H1 (cell line): ENCODE measurements around the gene DDT. TPM values are rescaled to one million over a fixed set of nuclear protein-coding genes. Genes with fewer than 3 reads are reported as not detected.

ENCODE experiments used
- CTCF ChIA-PET: fragments of 300-600 bp; sonication (Branson Sonifier 250); formaldehyde crosslinking; loops from one replicate; lab custom pipeline; 2021; ENCODE audit not compliant: partially characterized antibody; lab: Charles Lee
- POLR2A ChIA-PET: fragments of 300-600 bp; sonication (Branson Sonifier 250); formaldehyde crosslinking; loops from one replicate; lab custom pipeline; 2021; ENCODE audit warnings: inconsistent platforms; ENCODE audit not compliant: partially characterized antibody; lab: Charles Lee
- DNase-seq, 2 experiments: peaks; one replicate each; pipeline versions ENCODE4 v3.0.0 to v3.0.0-alpha.2; 2010 to 2022; ENCODE audit warnings: low spot score in 2 of 2, low read depth in 1 of 2, mixed read lengths in 1 of 2
- FAIRE-seq: peaks from 2 replicates; lab custom pipeline; 2011; peaks lifted over from hg19 to GRCh38; lab: Jason Lieb, UNC
- H2AFZ ChIP-seq: 2 replicates; pipeline ENCODE4 v1.8.1; 2012; ENCODE audit warnings: low read length, inconsistent platforms
- H2AK5ac ChIP-seq: 2 replicates; pipeline ENCODE4 v1.6.1; 2013; ENCODE audit warnings: low read depth, low read length
- H2BK120ac ChIP-seq: replicated peaks from 2 replicates; pipeline ENCODE3; 2013; ENCODE audit warnings: low read depth, low read length, inconsistent platforms
- H2BK12ac ChIP-seq: 2 replicates; pipeline ENCODE4 v1.6.1; 2013; ENCODE audit warnings: low read depth, low read length
- H2BK15ac ChIP-seq: 2 replicates; pipeline ENCODE4 v1.6.1; 2013; ENCODE audit warnings: low read length
- H2BK20ac ChIP-seq: 2 replicates; pipeline ENCODE4 v1.6.1; 2013; ENCODE audit warnings: low read length
- H2BK5ac ChIP-seq: 2 replicates; pipeline ENCODE4 v1.6.1; 2013; ENCODE audit warnings: low read depth, low read length
- H3K14ac ChIP-seq: 2 replicates; pipeline ENCODE4 v1.6.1; 2013; ENCODE audit warnings: inconsistent platforms; ENCODE audit not compliant: insufficient read length
- H3K18ac ChIP-seq: 2 replicates; pipeline ENCODE4 v1.6.1; 2013; ENCODE audit warnings: low read length; ENCODE audit errors: extremely low read depth
- H3K23ac ChIP-seq: 2 replicates; pipeline ENCODE4 v1.6.1; 2013; ENCODE audit warnings: inconsistent platforms; ENCODE audit not compliant: insufficient read length
- H3K23me2 ChIP-seq: 2 replicates; pipeline ENCODE4 v1.6.1; 2013; ENCODE audit warnings: low read depth, low read length
- H3K27ac ChIP-seq: 2 replicates; pipeline ENCODE4 v1.6.1; 2011; ENCODE audit warnings: low read depth, low read length, inconsistent platforms
- H3K27me3 ChIP-seq, 4 experiments: replicated peaks in 1 of 4; 1 replicate in 1 of 4; 2 replicates in 3 of 4; pipeline versions ENCODE4 v1.6.1 to v1.8.1; 2011 to 2013; ENCODE audit warnings: low read length in 3 of 4, mild to moderate bottlenecking in 3 of 4, inconsistent platforms in 2 of 4, mixed read lengths in 2 of 4, moderate library complexity in 1 of 4; ENCODE audit not compliant: control insufficient read depth in 3 of 4, insufficient read depth in 3 of 4; ENCODE audit errors: extremely low read depth in 1 of 4
- H3K36me3 ChIP-seq, 4 experiments: 2 replicates each; pipeline versions ENCODE4 v1.6.1 to v1.8.1; 2011 to 2013; ENCODE audit warnings: mild to moderate bottlenecking in 4 of 4, low read length in 3 of 4, moderate library complexity in 2 of 4, control low read depth in 1 of 4, inconsistent platforms in 1 of 4; ENCODE audit not compliant: insufficient read depth in 4 of 4, control insufficient read depth in 2 of 4
- H3K4ac ChIP-seq: replicated peaks from 2 replicates; pipeline ENCODE3; 2013; ENCODE audit warnings: low read length, low read depth, mixed read lengths, inconsistent platforms; ENCODE audit not compliant: insufficient read length
- H3K4me1 ChIP-seq, 4 experiments: replicated peaks in 1 of 4; 1 replicate in 1 of 4; 2 replicates in 3 of 4; pipeline versions ENCODE4 v1.6.1 to v1.8.1; 2011 to 2013; ENCODE audit warnings: low read length in 3 of 4, inconsistent platforms in 2 of 4, mixed read lengths in 1 of 4; ENCODE audit not compliant: insufficient read depth in 4 of 4, control insufficient read depth in 3 of 4
- H3K4me2 ChIP-seq, 2 experiments: 2 replicates each; pipeline versions ENCODE4 v1.6.1 to v1.8.1; 2011 to 2013; ENCODE audit warnings: low read depth in 2 of 2, low read length in 2 of 2, control low read depth in 1 of 2, inconsistent platforms in 1 of 2, mild to moderate bottlenecking in 1 of 2; ENCODE audit not compliant: insufficient read depth in 1 of 2
- H3K4me3 ChIP-seq, 4 experiments: fragments of 200-600, 300-600 bp in 1 of 4; sonication (generic), shearing (Covaris generic), sonication (Bioruptor Twin) in 1 of 4; 2 replicates each; pipeline versions ENCODE4 v1.5.1 to v1.8.1; 2011 to 2016; ENCODE audit warnings: low read length in 4 of 4, low read depth in 3 of 4, control low read depth in 2 of 4, inconsistent platforms in 2 of 4, mild to moderate bottlenecking in 2 of 4, mixed read lengths in 1 of 4, moderate library complexity in 1 of 4; ENCODE audit not compliant: insufficient read depth in 2 of 4; ENCODE audit errors: extremely low read depth in 1 of 4
- H3K56ac ChIP-seq: replicated peaks from 2 replicates; pipeline ENCODE3; 2013; ENCODE audit warnings: low read depth, mild to moderate bottlenecking, mixed read lengths, low read length, inconsistent platforms; ENCODE audit not compliant: insufficient read length
- H3K79me1 ChIP-seq: 2 replicates; pipeline ENCODE4 v1.6.1; 2013; ENCODE audit warnings: low read depth, low read length, control low read depth
- H3K79me2 ChIP-seq, 2 experiments: 2 replicates each; pipeline versions ENCODE4 v1.6.1 to v1.8.1; 2012 to 2013; ENCODE audit warnings: low read length in 2 of 2, mild to moderate bottlenecking in 2 of 2, inconsistent platforms in 1 of 2; ENCODE audit not compliant: insufficient read depth in 2 of 2, control insufficient read depth in 1 of 2
- H3K9ac ChIP-seq, 4 experiments: replicated peaks in 1 of 4; 1 replicate in 1 of 4; 2 replicates in 3 of 4; pipeline versions ENCODE4 v1.6.1 to v1.8.1; 2011 to 2013; ENCODE audit warnings: low read depth in 3 of 4, low read length in 3 of 4, control low read depth in 2 of 4, mild to moderate bottlenecking in 2 of 4, moderate library complexity in 2 of 4, inconsistent platforms in 1 of 4; ENCODE audit errors: extremely low read depth in 1 of 4
- H3K9me3 ChIP-seq, 2 experiments: 2 replicates each; pipeline versions ENCODE4 v1.6.1 to v1.8.1; 2012 to 2013; ENCODE audit warnings: mild to moderate bottlenecking in 2 of 2, moderate library complexity in 2 of 2, control low read depth in 1 of 2, inconsistent platforms in 1 of 2, low read depth in 1 of 2, low read length in 1 of 2, mixed read lengths in 1 of 2; ENCODE audit not compliant: insufficient read depth in 2 of 2
- H4K20me1 ChIP-seq, 2 experiments: replicated peaks in 1 of 2; 2 replicates each; pipeline versions ENCODE3 to v1.8.1; 2011 to 2013; ENCODE audit warnings: inconsistent platforms in 2 of 2, low read length in 2 of 2, mild to moderate bottlenecking in 1 of 2; ENCODE audit not compliant: insufficient read depth in 2 of 2, control insufficient read depth in 1 of 2
- H4K5ac ChIP-seq: 2 replicates; pipeline ENCODE4 v1.6.1; 2013; ENCODE audit warnings: low read length, low read depth, mixed read lengths, inconsistent platforms; ENCODE audit not compliant: insufficient read length
- H4K8ac ChIP-seq: 2 replicates; pipeline ENCODE4 v1.8.0; 2013; ENCODE audit warnings: mild to moderate bottlenecking, moderate library complexity, low read length, inconsistent platforms; ENCODE audit not compliant: insufficient read depth; ENCODE audit errors: extremely low read depth
- H4K91ac ChIP-seq: replicated peaks from 2 replicates; pipeline ENCODE3; 2013; ENCODE audit warnings: low read length, mixed read lengths, inconsistent platforms; ENCODE audit not compliant: insufficient read length
- SRF ChIP-seq: IDR thresholded peaks from 2 replicates; pipeline ENCODE4 v1.6.1; 2011; ENCODE audit warnings: mild to moderate bottlenecking, low read depth, low read length, moderate library complexity
- WGBS, 2 experiments: shearing (Covaris generic) in 1 of 2; methylation state at CpG; one replicate each; pipeline versions ENCODE4 v1.1.6 to v1.1.7; 2013 to 2015; ENCODE audit warnings: low lambda C conversion rate in 2 of 2, mixed read lengths in 2 of 2, inconsistent platforms in 1 of 2, low coverage in 1 of 2, missing lambda C conversion rate in 1 of 2; ENCODE audit not compliant: insufficient replicate concordance in 2 of 2, insufficient coverage in 1 of 2, insufficient read length in 1 of 2; ENCODE audit errors: extremely low coverage in 1 of 2, missing lambda C conversion rate in 1 of 2; 5-methylcytosine and 5-hydroxymethylcytosine counted together
- polyA plus RNA-seq, 7 experiments: library from polyadenylated mRNA; depleted of rRNA in 3 of 7; stranded (reverse) in 5 of 7; unstranded in 2 of 7; fragments of >200 nt in 5 of 7; fragments of 200-250 nt in 2 of 7; gene quantifications; 1 replicate in 5 of 7; 2 replicates in 1 of 7; 4 replicates in 1 of 7; pipeline versions ENCODE4 v1.2.1 to v1.2.3, GENCODE V29; 2011 to 2013; ENCODE audit warnings: missing spikeins in 2 of 7, mixed read lengths in 2 of 7
- total RNA-seq: library from RNA; stranded (reverse); fragmentation: NEBNext Ultra II Directional; extraction: Animal tissue kit (Norgen Biotek cat#: 25700); gene quantifications from 2 replicates; pipeline ENCODE4 v1.2.1, GENCODE V29; 2021

DDT gene
- total and polyA plus RNA-seq, 2 of the 8 experiments (the other 6 are each of a cell fraction or from before 2014, with no cell fraction given) = 106 to 341 TPM

- H3K27ac ChIP-seq = no peak overlapping the region
- H3K36me3 ChIP-seq = no peaks in the 10 kb centered on the region
- no peak overlapping the region for H3K4ac ChIP-seq
- H4K8ac ChIP-seq = no peak overlapping the region
- no peak overlapping the region for H2AFZ ChIP-seq
- no peaks in the 10 kb centered on the region for H3K9me3 ChIP-seq
- 0 out of 2 replicates have a peak overlapping the region, but pooled peaks have one; percentile 13 for H3K18ac ChIP-seq
- WGBS, 2 experiments = 80% methylated on average over 1 of the region's 1 CpG; no CpG with 5 or more reads in 1 of the 2 experiments
- H2BK15ac ChIP-seq = no peak overlapping the region
- peak overlapping the region; percentile 8; the same call in 1 of the 2 replicates for H2BK5ac ChIP-seq
- H3K79me2 ChIP-seq = peaks cover 0 to 12% of the 10 kb centered on the region in 2 experiments; a peak in 2 of 4 replicates
- H4K5ac ChIP-seq = no peak overlapping the region
- H3K23me2 ChIP-seq = peaks cover 6% of the 10 kb centered on the region; the same call in 1 of the 2 replicates
- H4K91ac ChIP-seq = no peak overlapping the region
- no peak for FAIRE-seq
- no peak overlapping the region for H3K56ac ChIP-seq
- ChIA-PET POLR2A (no interaction called here), CTCF (interaction anchor here (0.7 to 1.5 kb wide), 3 partner anchors 149 to 494 kb away, joined by 3 to 4 read pairs (median 3); no protein-coding TSS in a partner anchor)
- no peak overlapping the region for H3K9ac ChIP-seq
- no peaks in the 10 kb centered on the region for H4K20me1 ChIP-seq
- peaks cover 0 to 3% (median 2%) of the 10 kb centered on the region in 4 experiments; a peak in 4 of 7 replicates for H3K4me1 ChIP-seq
- no peak overlapping the region for H3K14ac ChIP-seq
- H3K23ac ChIP-seq = no peak overlapping the region
- no peak overlapping the region for H2BK120ac ChIP-seq
- H3K79me1 ChIP-seq = peaks cover 4% of the 10 kb centered on the region; the same call in 1 of the 2 replicates
- peak overlapping the region; percentile 73; the same call in 1 of the 2 replicates for H2BK20ac ChIP-seq
- no peak overlapping the region for H2BK12ac ChIP-seq
- H3K4me3 ChIP-seq = no peak overlapping the region
- DNase-seq = no peak
- no peaks in the 10 kb centered on the region; a peak in 2 of 7 replicates for H3K27me3 ChIP-seq
- H3K4me2 ChIP-seq = no peak overlapping the region
- H2AK5ac ChIP-seq = no peak overlapping the region
- no peak for TF ChIP-seq SRF
These were observed 33.7 kb upstream of the DDT start for GRCh38 chr22:24008022-24008283.
